Measurements from ENCODE around the gene HSD17B14.

The HSD17B14 gene

DNA sequence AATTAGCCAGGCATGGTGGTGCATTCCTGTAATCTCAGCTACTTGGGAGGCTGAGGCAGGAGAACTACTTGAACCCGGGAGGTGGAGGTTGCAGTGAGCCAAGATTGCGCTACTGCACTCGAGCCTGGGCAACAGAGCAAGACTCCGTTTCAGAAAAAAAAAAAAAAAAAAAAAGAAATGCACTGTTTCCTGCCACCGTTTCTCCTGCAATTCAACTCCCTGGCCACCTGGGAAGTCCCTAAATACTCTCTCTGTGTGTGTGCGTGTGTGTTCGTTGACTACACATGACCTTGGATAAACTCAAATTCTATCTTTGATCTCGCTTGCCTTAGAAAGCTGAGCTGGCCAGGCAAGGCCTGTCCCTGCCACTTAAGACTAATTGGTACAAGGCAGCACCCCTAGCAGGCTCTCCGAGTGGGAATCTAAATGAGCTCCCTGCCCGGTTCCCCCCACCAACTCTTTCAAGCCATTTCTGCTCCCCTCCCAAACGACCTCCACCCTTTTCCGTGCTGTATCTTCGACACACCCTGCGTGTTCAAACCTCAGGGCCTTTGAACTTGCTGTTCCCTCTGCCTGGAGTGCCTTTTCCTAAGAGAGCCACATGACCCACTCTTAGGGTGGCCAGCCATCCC lies 20.3 kb downstream of the HSD17B14 start:
- TF ChIP-seq GATA2 (IDR thresholded peaks at IDR 0.05; ENCODE audit: low read depth, low read length) = no peak
- no peak for TF ChIP-seq GATA3 (IDR thresholded peaks at IDR 0.05; ENCODE audit: low read depth, low read length)

GRCh38 chr19:48814895-48815294 lies 21.4 kb downstream of the HSD17B14 start:
- no peak for TF ChIP-seq GATA3 (IDR thresholded peaks at IDR 0.05; ENCODE audit: low read depth, low read length)
- TF ChIP-seq GATA2 (IDR thresholded peaks at IDR 0.05; ENCODE audit: low read depth, low read length) = no peak

GRCh38 chr19:48813123-48813913 lies 23.0 kb downstream of the HSD17B14 start:
- TF ChIP-seq GATA2 (IDR thresholded peaks at IDR 0.05; ENCODE audit: low read depth, low read length) (no peak), GATA3 (IDR thresholded peaks at IDR 0.05; ENCODE audit: low read depth, low read length) (no peak)

GRCh38 chr19:48812094-48812929 lies 24.0 kb downstream of the HSD17B14 start:
- TF ChIP-seq GATA3 (IDR thresholded peaks at IDR 0.05; ENCODE audit: low read depth, low read length) (no peak), GATA2 (IDR thresholded peaks at IDR 0.05; ENCODE audit: low read depth, low read length) (no peak)

GRCh38 chr19:48810151-48810550 lies 26.1 kb downstream of the HSD17B14 start:
- TF ChIP-seq GATA2 (IDR thresholded peaks at IDR 0.05; ENCODE audit: low read depth, low read length) (no peak), GATA3 (IDR thresholded peaks at IDR 0.05; ENCODE audit: low read depth, low read length) (no peak)

DNA sequence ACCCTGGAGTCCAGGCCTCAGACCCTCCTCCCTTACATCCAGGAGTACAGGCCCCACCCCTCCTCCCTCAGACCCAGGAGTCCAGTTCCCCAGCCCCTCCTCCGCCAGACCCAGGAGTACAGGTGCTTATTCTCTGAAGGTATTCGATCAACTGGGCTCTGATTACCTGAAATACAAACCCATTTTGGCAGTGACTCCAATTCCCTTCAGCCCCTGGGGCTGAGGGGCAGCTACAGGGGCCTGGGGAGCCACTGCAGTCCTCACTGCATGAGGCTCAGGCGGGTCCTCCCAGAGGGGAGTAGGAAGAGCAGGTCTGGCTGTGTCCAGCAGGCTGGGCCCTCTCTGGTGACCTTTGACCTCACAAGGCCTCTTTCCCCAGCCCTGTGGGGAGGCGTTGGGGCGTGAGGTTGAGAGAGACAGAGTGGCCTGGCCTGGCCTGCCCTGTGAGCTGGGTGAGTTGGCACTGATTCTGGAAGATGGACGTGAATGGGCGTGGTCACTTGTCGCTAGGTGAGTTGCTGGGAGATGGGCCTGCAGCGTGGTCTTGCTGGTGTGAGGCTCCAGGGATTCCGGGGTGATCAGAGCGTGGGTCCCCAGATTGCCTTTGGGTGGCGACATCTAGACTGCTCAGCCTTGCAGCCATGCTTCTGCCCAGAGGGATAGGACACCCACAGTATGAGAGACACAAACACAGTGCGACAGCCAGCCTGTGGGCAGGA lies 28.5 kb downstream of the HSD17B14 start:
- TF ChIP-seq GATA3 (IDR thresholded peaks at IDR 0.05; ENCODE audit: low read depth, low read length) (no peak), GATA2 (IDR thresholded peaks at IDR 0.05; ENCODE audit: low read depth, low read length) (no peak)

DNA sequence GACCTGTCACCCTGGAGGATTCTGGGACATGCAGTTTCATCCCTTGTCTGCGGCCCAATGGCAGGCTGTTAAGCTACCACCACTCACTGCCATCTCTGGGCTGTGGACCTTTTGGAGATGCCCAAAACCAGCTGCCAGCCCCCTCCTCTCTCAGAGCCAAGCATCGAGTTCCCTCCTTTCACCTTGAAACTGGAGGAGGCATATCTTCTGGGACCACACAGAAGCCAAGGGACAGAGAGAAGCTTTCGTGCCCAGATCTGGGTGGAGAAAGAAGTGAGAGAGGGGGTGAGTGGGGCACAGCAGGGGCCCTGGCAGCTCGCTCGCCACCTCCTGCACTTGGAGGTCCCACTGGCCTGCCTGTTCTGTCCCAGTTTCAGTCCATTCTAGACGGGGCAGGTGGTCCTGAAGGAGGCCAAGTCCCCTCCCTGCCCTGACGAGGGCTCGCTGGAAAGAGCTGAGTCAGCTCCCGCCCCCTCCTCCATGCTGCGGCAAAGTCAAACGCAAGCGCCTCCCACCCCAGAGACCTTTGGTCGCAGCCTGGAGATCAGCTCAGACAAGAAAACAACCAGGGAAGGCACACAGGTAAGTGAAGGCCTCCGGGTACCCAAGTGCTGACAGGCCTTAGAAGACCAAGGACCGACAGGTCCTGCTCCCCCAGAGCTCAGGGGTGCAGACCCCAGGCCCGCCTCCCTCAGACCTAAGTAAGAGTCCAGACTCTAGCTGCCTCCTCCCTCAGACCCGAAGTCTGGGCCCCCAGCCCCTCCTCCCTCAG lies 29.3 kb downstream of the HSD17B14 start:
- TF ChIP-seq GATA3 (IDR thresholded peaks at IDR 0.05; ENCODE audit: low read depth, low read length) (no peak), GATA2 (IDR thresholded peaks at IDR 0.05; ENCODE audit: low read depth, low read length) (no peak)

GRCh38 chr19:48806518-48806817 lies 29.8 kb downstream of the HSD17B14 start:
- TF ChIP-seq GATA3 (IDR thresholded peaks at IDR 0.05; ENCODE audit: low read depth, low read length) (no peak), GATA2 (IDR thresholded peaks at IDR 0.05; ENCODE audit: low read depth, low read length) (no peak)

GRCh38 chr19:48805452-48805851 lies 30.8 kb downstream of the HSD17B14 start:
- TF ChIP-seq GATA3 (IDR thresholded peaks at IDR 0.05; ENCODE audit: low read depth, low read length) (no peak), GATA2 (IDR thresholded peaks at IDR 0.05; ENCODE audit: low read depth, low read length) (no peak)

- TF ChIP-seq GATA3 (IDR thresholded peaks at IDR 0.05; ENCODE audit: low read depth, low read length) (no peak), GATA2 (IDR thresholded peaks at IDR 0.05; ENCODE audit: low read depth, low read length) (no peak)
These were observed 31.8 kb downstream of the HSD17B14 start for GRCh38 chr19:48804496-48804895.

- TF ChIP-seq GATA2 (IDR thresholded peaks at IDR 0.05; ENCODE audit: low read depth, low read length) = no peak
- TF ChIP-seq GATA3 (IDR thresholded peaks at IDR 0.05; ENCODE audit: low read depth, low read length) = no peak
These were observed 33.7 kb downstream of the HSD17B14 start for GRCh38 chr19:48802623-48803022.

GRCh38 chr19:48799358-48800300 lies 36.7 kb downstream of the HSD17B14 start:
- TF ChIP-seq GATA2 (IDR thresholded peaks at IDR 0.05; ENCODE audit: low read depth, low read length) = no peak
